K562 (cell line): ENCODE results near the gene AEN. TPM values are rescaled to one million over a fixed set of nuclear protein-coding genes. Genes with fewer than 3 reads are reported as not detected.
"Not testable (repeated sequence)": the region's sequence is repeated elsewhere in the genome, so short reads cannot be mapped to it uniquely, and the experiment has no call there.

ENCODE experiments used
- ATAC-seq: fragments of 200-7000 bp; cut with Tn5 transposase; 3 replicates; pipeline ENCODE4 v1.9.1; 2020; ENCODE audit warnings: moderate library complexity
- BruUV-seq: library from RNA; stranded (reverse); fragments of 400-500 nt; replicated peaks from 2 replicates; lab custom pipeline; 2021; lab: Mats Ljungman, UMichigan
- CTCF ChIA-PET: fragments of 300-600 bp; formaldehyde crosslinking; extraction: SDS; loops from one replicate; lab custom pipeline; 2021; ENCODE audit warnings: low intra/inter-chr PET ratio; lab: Yijun Ruan, JAX
- POLR2A ChIA-PET: fragments of 300-600, 350-650 bp; sonication (Branson Sonifier 250); formaldehyde crosslinking; extraction: SDS; loops from one replicate; lab custom pipeline; 2021; ENCODE audit warnings: antibody characterized with exemption, inconsistent platforms; lab: Yijun Ruan, JAX
- DNase-seq, 4 experiments: peaks; one replicate each; pipeline versions ENCODE4 v3.0.0 to v3.0.0-alpha.2; 2011 to 2018; ENCODE audit warnings: low spot score in 3 of 4, mixed read lengths in 3 of 4; ENCODE audit errors: extremely low read depth in 1 of 4
- FAIRE-seq: peaks from 2 replicates; lab custom pipeline; 2011; peaks lifted over from hg19 to GRCh38; lab: Jason Lieb, UNC
- H2AFZ ChIP-seq: 2 replicates; pipeline ENCODE4 v1.6.0; 2011; ENCODE audit warnings: low read depth, low read length, control low read depth, inconsistent platforms
- H3K27ac ChIP-seq: fragments of 200-600 bp; 3 replicates; pipeline ENCODE4 v1.8.0; 2011; ENCODE audit warnings: low read depth, mild to moderate bottlenecking, control low read depth, inconsistent platforms, low read length, moderate library complexity, mixed read lengths; ENCODE audit errors: extremely low read depth
- H3K27me3 ChIP-seq, 2 experiments: fragments of 300-600 bp in 1 of 2; 2 replicates in 1 of 2; 3 replicates in 1 of 2; pipeline versions ENCODE4 v1.6.0 to v1.8.0; 2011; ENCODE audit warnings: inconsistent platforms in 2 of 2, low read length in 2 of 2, mild to moderate bottlenecking in 1 of 2, mixed read lengths in 1 of 2, moderate library complexity in 1 of 2; ENCODE audit not compliant: control insufficient read depth in 2 of 2, insufficient read depth in 2 of 2
- H3K36me3 ChIP-seq: fragments of 300-600 bp; 3 replicates; pipeline ENCODE4 v1.8.0; 2011; ENCODE audit warnings: mild to moderate bottlenecking, low read length, inconsistent platforms; ENCODE audit not compliant: control insufficient read depth, insufficient read depth
- H3K4me1 ChIP-seq, 2 experiments: fragments of 200-600 bp in 1 of 2; replicated peaks in 1 of 2; 2 replicates in 1 of 2; 3 replicates in 1 of 2; pipeline versions ENCODE4 v1.5.1 to v1.8.0; 2011; ENCODE audit warnings: inconsistent platforms in 2 of 2, low read length in 2 of 2, mild to moderate bottlenecking in 1 of 2, mixed read lengths in 1 of 2, moderate library complexity in 1 of 2; ENCODE audit not compliant: control insufficient read depth in 2 of 2, insufficient read depth in 2 of 2
- H3K4me2 ChIP-seq: 2 replicates; pipeline ENCODE4 v1.6.1; 2011; ENCODE audit warnings: low read length, control low read depth, inconsistent platforms, mixed read lengths; ENCODE audit not compliant: insufficient read depth
- H3K4me3 ChIP-seq: fragments of 200-600 bp; sonication (generic), shearing (Covaris generic); 2 replicates; pipeline ENCODE4 v1.5.1; 2016; ENCODE audit warnings: control low read depth, inconsistent platforms
- H3K79me2 ChIP-seq: fragments of 200-600 bp; 3 replicates; pipeline ENCODE4 v1.8.0; 2011; ENCODE audit warnings: low read length, inconsistent platforms; ENCODE audit not compliant: control insufficient read depth, insufficient read depth
- H3K9ac ChIP-seq, 2 experiments: 2 replicates each; pipeline versions ENCODE4 v1.6.0 to v1.6.1; 2011; ENCODE audit warnings: low read depth in 2 of 2, low read length in 2 of 2, control low read depth in 1 of 2, inconsistent platforms in 1 of 2, mild to moderate bottlenecking in 1 of 2, mixed read lengths in 1 of 2; ENCODE audit not compliant: insufficient read depth in 1 of 2
- H3K9me1 ChIP-seq: one replicate; pipeline ENCODE4 v1.6.0; 2011; ENCODE audit warnings: inconsistent platforms, mild to moderate bottlenecking, low read length, moderate library complexity; ENCODE audit not compliant: control insufficient read depth, insufficient read depth
- H3K9me3 ChIP-seq: replicated peaks from 2 replicates; pipeline ENCODE4 v1.5.1; 2011; ENCODE audit warnings: low read depth, low read length, inconsistent platforms; ENCODE audit not compliant: control insufficient read depth, insufficient read depth
- H4K20me1 ChIP-seq: replicated peaks from 2 replicates; pipeline ENCODE4 v1.6.1; 2011; ENCODE audit warnings: low read length, inconsistent platforms, mixed read lengths; ENCODE audit not compliant: control insufficient read depth, insufficient read depth
- BCL6 ChIP-seq: fragments of 250-450 bp; sonication (Bioruptor Pico); IDR thresholded peaks from 2 replicates; pipeline ENCODE4 v1.4.0; 2020
- EZH2 ChIP-seq: IDR thresholded peaks from 2 replicates; pipeline ENCODE4 v1.6.1; 2012; ENCODE audit warnings: low read depth, mild to moderate bottlenecking, inconsistent platforms, low read length, borderline replicate concordance
- POLR2G ChIP-seq: fragments of 200-400 bp; formaldehyde crosslinking; IDR thresholded peaks from 2 replicates; pipeline ENCODE4 v1.6.1; 2017; ENCODE audit warnings: low read depth, mild to moderate bottlenecking, antibody characterized with exemption, low read length, moderate library complexity
- POLR2H ChIP-seq: IDR thresholded peaks from 2 replicates; pipeline ENCODE4 v1.6.1; 2016; ENCODE audit warnings: missing genetic modification characterization, low read depth, mild to moderate bottlenecking, control low read depth, missing compliant biosample characterization, moderate library complexity
- TRIM24 ChIP-seq, 2 experiments: fragments of 450-650 bp; IDR thresholded peaks; 2 replicates each; pipeline ENCODE4 v1.6.1; 2016
- YY1 ChIP-seq, 3 experiments: IDR thresholded peaks; 2 replicates each; pipeline ENCODE4 v1.6.1; 2011; ENCODE audit warnings: low read length in 2 of 3, mild to moderate bottlenecking in 2 of 3, moderate library complexity in 2 of 3, borderline replicate concordance in 1 of 3, control low read depth in 1 of 3, low read depth in 1 of 3; ENCODE audit not compliant: insufficient read depth in 3 of 3, insufficient replicate concordance in 2 of 3, control insufficient read depth in 1 of 3, insufficient read length in 1 of 3; ENCODE audit errors: extremely low read depth in 1 of 3
- ZBTB17 ChIP-seq: fragments of 450-650 bp; formaldehyde crosslinking; IDR thresholded peaks from 2 replicates; pipeline ENCODE4 v1.4.0; 2020; ENCODE audit warnings: mild to moderate bottlenecking
- ZFP36 ChIP-seq: fragments of 150-350 bp; IDR thresholded peaks from 2 replicates; pipeline ENCODE4 v1.6.1; 2018; ENCODE audit warnings: low read length, low read depth; ENCODE audit not compliant: partially characterized antibody
- ZNF766 ChIP-seq: fragments of 200-800 bp; sonication (Bioruptor generic); conservative IDR thresholded peaks from 2 replicates; pipeline ENCODE4 v1.6.1; 2016; ENCODE audit warnings: missing genetic modification characterization, missing compliant biosample characterization
- WGBS: fragments of 100-300 bp; shearing (Covaris generic); methylation state at CpG from one replicate; pipeline ENCODE4 v1.1.6; 2016; ENCODE audit warnings: low coverage, mixed read lengths; ENCODE audit not compliant: insufficient coverage; ENCODE audit errors: missing lambda C conversion rate; 5-methylcytosine and 5-hydroxymethylcytosine counted together
- in situ Hi-C: fragments of 300-500 bp; cut with MboI; formaldehyde crosslinking; loops from 4 replicates; pipeline ENCODE4 v1.15.0; 2018; ENCODE audit warnings: inconsistent platforms, mixed read lengths
- intact Hi-C: fragments of 100-400 bp; cut with micrococcal nuclease; formaldehyde crosslinking; loops from 2 replicates; pipeline ENCODE4 v1.14.2; 2022
- polyA plus RNA-seq, 8 experiments: library from polyadenylated mRNA; depleted of rRNA in 4 of 8; stranded (reverse) in 5 of 8; unstranded in 3 of 8; fragments of >200 nt; fragmentation: Nextera tagmentation in 2 of 8; fragmentation: Illumina TruSeq in 1 of 8; extraction: Ambion mirVana in 2 of 8; extraction: Trizol in 1 of 8; gene quantifications; 2 replicates each; pipeline versions ENCODE4 v1.2.1 to v1.2.3, GENCODE V29; 2011 to 2014; ENCODE audit warnings: inconsistent platforms in 1 of 8, missing spikeins in 1 of 8
- total RNA-seq, 7 experiments: library from RNA; depleted of rRNA in 6 of 7; stranded (reverse); fragments of >200 nt in 6 of 7; fragmentation: Illumina TruSeq in 2 of 7; extraction: Trizol in 2 of 7; gene quantifications; 2 replicates each; pipeline versions ENCODE4 v1.2.1 to v1.2.3, GENCODE V29; 2011 to 2021; ENCODE audit warnings: low replicate concordance in 1 of 7
- TF ChIP-seq, protein P1 (sequence below): fragments of 250-450 bp; sonication (Bioruptor Pico); IDR thresholded peaks from 2 replicates; pipeline ENCODE4 v1.4.0; 2020

Gene AEN
- total and polyA plus RNA-seq, 9 of the 15 experiments (the other 6 are each of a cell fraction or from before 2014, with no cell fraction given): 9.0 to 51.0 (median 32.8) TPM

- in situ Hi-C loops, CTCF ChIA-PET, ATAC-seq, H3K79me2 ChIP-seq, intact Hi-C loops, H4K20me1 ChIP-seq, H3K36me3 ChIP-seq, H2AFZ ChIP-seq, H3K9ac ChIP-seq, H3K4me3 ChIP-seq, FAIRE-seq, BruUV-seq, H3K4me2 ChIP-seq, H3K9me3 ChIP-seq, DNase-seq, H3K27ac ChIP-seq, H3K9me1 ChIP-seq: not testable (repeated sequence)
- WGBS: 68% methylated on average over 11 of the region's 11 CpGs
- Histone ChIP-seq H3K4me1 (peaks cover 16 to 17% of the 10 kb centered on the region in 2 experiments; a peak in 4 of 5 replicates), H3K27me3 (peaks cover 0 to 14% of the 10 kb centered on the region in 2 experiments; a peak in 3 of 5 replicates)
- POLR2A ChIA-PET: interaction anchor here (0.6 kb wide), 1 partner anchor 12 kb away, joined by 3 read pairs; no protein-coding TSS in a partner anchor
Measured at GRCh38 chr15:88642514-88642913, 21.4 kb downstream of the AEN start.

DNA sequence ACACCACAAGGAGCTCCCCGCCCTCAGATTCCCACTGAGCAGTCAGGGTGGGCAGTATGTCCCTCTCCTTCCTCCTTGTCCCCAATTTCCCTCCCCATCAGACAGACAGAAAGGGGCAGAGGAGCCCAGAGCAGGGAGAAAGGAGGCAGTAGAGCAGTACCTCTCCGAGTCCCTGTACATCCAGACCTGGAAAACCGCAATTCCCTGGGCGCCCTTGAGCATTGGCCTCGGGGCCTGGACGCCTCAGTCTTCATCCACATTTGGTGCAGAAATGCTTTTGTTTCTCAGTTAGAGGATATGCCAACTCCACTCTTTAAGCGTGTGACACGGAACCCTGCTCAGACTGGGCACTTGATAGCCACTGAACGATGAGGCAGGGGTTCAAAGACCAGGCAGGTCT, 23.6 kb downstream of the AEN start:
- peaks cover 0 to 1% of the 10 kb centered on the region in 2 experiments; a peak in 2 of 5 replicates for H3K4me1 ChIP-seq
- H3K4me2 ChIP-seq: no peak overlapping the region
- intact Hi-C loops: no loop called here
- no peak overlapping the region for H2AFZ ChIP-seq
- ChIA-PET CTCF (no interaction called here), POLR2A (no interaction called here)
- ATAC-seq (no peak), DNase-seq (no peak), FAIRE-seq (no peak)
- H3K27me3 ChIP-seq: peaks cover 0 to 25% of the 10 kb centered on the region in 2 experiments; a peak in 3 of 5 replicates
- H3K9me3 ChIP-seq: no peaks in the 10 kb centered on the region
- no TSS peak for BruUV-seq
- H3K9me1 ChIP-seq: no peaks in the 10 kb centered on the region
- H3K9ac ChIP-seq: no peak overlapping the region
- H3K27ac ChIP-seq: no peak overlapping the region
- in situ Hi-C loops: no loop called here
- WGBS: 4% methylated on average over 9 of the region's 9 CpGs
- no peaks in the 10 kb centered on the region for H3K79me2 ChIP-seq
- H3K4me3 ChIP-seq: no peak overlapping the region
- H3K36me3 ChIP-seq: no peaks in the 10 kb centered on the region
- H4K20me1 ChIP-seq: 0 out of 2 replicates have a peak, but pooled peaks cover 3% of the 10 kb centered on the region
- TF ChIP-seq ZFP36 (no peak), EZH2 (no peak), TRIM24 (IDR thresholded peaks at IDR 0.05) (no peak), BCL6 (no peak), ZBTB17 (CRISPR knock-in tag) (no peak), POLR2G (no peak), POLR2H (tag) (no peak), YY1 (IDR thresholded peaks at IDR 0.05; ENCODE audit: borderline replicate concordance in 1 of 3, control insufficient read depth in 1 of 3, extremely low read depth in 1 of 3, insufficient read depth in 3 of 3, insufficient read length in 1 of 3, insufficient replicate concordance in 2 of 3, low read depth in 1 of 3, low read length in 2 of 3) (no peak), ZNF766 (CRISPR knock-in tag) (no peak)
- TF ChIP-seq, protein P1, sequence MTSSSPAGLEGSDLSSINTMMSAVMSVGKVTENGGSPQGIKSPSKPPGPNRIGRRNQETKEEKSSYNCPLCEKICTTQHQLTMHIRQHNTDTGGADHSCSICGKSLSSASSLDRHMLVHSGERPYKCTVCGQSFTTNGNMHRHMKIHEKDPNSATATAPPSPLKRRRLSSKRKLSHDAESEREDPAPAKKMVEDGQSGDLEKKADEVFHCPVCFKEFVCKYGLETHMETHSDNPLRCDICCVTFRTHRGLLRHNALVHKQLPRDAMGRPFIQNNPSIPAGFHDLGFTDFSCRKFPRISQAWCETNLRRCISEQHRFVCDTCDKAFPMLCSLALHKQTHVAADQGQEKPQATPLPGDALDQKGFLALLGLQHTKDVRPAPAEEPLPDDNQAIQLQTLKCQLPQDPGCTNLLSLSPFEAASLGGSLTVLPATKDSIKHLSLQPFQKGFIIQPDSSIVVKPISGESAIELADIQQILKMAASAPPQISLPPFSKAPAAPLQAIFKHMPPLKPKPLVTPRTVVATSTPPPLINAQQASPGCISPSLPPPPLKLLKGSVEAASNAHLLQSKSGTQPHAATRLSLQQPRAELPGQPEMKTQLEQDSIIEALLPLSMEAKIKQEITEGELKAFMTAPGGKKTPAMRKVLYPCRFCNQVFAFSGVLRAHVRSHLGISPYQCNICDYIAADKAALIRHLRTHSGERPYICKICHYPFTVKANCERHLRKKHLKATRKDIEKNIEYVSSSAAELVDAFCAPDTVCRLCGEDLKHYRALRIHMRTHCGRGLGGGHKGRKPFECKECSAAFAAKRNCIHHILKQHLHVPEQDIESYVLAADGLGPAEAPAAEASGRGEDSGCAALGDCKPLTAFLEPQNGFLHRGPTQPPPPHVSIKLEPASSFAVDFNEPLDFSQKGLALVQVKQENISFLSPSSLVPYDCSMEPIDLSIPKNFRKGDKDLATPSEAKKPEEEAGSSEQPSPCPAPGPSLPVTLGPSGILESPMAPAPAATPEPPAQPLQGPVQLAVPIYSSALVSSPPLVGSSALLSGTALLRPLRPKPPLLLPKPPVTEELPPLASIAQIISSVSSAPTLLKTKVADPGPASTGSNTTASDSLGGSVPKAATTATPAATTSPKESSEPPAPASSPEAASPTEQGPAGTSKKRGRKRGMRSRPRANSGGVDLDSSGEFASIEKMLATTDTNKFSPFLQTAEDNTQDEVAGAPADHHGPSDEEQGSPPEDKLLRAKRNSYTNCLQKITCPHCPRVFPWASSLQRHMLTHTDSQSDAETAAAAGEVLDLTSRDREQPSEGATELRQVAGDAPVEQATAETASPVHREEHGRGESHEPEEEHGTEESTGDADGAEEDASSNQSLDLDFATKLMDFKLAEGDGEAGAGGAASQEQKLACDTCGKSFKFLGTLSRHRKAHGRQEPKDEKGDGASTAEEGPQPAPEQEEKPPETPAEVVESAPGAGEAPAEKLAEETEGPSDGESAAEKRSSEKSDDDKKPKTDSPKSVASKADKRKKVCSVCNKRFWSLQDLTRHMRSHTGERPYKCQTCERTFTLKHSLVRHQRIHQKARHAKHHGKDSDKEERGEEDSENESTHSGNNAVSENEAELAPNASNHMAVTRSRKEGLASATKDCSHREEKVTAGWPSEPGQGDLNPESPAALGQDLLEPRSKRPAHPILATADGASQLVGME (CRISPR knock-in tag): no peak
